HFF-Myc (cell line): ENCODE data around the gene ZCCHC3.
A peak's percentile ranks its signal among the peaks of the same experiment; 100 is the strongest.
"Not testable (repeated sequence)": the region's sequence is repeated elsewhere in the genome, so short reads cannot be mapped to it uniquely, and the experiment has no call there.

Experiments used
- DNase-seq: peaks from one replicate; pipeline ENCODE4 v3.0.0-alpha.2; 2011; ENCODE audit warnings: low read depth; ENCODE audit errors: extremely low read depth
- H3K4me3 ChIP-seq: replicated peaks from 2 replicates; pipeline ENCODE4 v1.5.1; 2011; ENCODE audit warnings: low read depth, mild to moderate bottlenecking, control low read depth, low read length
- TF ChIP-seq, protein P1 (sequence below): IDR thresholded peaks from 2 replicates; pipeline ENCODE4 v1.5.1; 2012; ENCODE audit warnings: mild to moderate bottlenecking, low read depth, low read length, control low read depth; ENCODE audit errors: missing control alignments

Gene ZCCHC3

DNA sequence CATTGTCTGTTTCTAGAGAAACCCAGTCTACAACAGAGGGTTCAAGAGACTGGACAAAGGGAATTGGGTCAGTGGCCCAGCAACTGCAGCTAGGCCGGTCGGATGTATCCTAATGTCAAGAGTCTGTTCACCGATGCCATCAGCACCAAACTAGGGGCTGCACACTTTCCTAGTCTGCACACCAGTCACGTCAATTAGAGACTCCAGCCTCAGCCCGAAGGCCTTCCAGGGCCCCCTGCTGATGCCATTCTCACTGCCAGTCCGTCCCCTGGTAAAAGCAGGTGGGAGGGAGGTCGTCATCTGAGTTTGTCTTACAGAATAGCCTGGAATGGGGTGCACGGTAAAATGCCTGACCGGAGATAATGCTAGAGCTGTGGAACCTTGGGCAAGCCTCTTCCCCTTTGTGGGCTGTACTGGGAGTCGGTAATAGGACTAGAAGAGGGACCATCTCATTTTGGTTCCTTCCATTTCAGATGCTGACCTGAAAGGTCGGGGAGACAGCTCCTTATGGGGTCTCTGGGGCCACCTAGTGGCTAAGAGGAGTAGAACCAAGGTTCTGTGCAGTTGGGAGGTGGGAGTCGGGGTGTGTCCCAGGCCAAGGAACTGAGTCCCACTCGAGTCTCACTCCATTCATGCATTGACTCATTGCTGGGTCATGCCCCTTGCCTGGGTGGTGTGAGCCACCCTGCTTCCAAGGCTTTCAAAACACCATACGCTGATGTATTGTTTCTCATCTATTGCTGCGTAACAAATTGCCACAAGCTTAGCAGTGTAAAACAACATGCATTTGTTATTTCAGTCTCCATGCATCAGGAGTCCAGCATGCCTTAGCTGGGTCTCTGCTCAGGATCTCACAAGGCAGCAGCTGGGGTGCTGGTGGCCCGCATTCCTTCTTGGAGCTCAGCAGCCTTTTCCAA lies 33.1 kb downstream of the ZCCHC3 start:
- TF ChIP-seq, protein P1, sequence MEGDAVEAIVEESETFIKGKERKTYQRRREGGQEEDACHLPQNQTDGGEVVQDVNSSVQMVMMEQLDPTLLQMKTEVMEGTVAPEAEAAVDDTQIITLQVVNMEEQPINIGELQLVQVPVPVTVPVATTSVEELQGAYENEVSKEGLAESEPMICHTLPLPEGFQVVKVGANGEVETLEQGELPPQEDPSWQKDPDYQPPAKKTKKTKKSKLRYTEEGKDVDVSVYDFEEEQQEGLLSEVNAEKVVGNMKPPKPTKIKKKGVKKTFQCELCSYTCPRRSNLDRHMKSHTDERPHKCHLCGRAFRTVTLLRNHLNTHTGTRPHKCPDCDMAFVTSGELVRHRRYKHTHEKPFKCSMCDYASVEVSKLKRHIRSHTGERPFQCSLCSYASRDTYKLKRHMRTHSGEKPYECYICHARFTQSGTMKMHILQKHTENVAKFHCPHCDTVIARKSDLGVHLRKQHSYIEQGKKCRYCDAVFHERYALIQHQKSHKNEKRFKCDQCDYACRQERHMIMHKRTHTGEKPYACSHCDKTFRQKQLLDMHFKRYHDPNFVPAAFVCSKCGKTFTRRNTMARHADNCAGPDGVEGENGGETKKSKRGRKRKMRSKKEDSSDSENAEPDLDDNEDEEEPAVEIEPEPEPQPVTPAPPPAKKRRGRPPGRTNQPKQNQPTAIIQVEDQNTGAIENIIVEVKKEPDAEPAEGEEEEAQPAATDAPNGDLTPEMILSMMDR = peak; percentile 94
- DNase-seq = no peak
- H3K4me3 ChIP-seq = no peak overlapping the region

DNA sequence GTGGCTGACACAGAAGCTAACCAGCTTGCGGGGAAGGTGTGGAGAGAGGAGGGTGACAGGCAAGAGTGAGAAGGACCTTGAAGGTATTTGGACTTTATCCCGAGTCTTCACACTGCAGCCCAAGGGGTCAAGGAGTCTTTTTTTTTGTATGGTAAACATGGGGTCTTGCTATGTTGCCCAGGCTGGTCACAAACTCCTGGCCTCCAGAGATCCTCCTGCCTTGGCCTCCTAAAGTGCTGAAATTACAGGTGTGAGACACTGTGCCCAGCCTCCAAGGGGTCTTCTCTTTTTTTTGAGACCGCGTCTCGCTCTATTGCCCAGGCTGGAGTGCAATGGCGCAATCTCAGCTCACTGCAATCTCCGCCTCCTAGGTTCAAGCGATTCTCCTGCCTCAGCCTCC lies 37.2 kb downstream of the ZCCHC3 start:
- no peak overlapping the region for H3K4me3 ChIP-seq
- DNase-seq = no peak

DNA sequence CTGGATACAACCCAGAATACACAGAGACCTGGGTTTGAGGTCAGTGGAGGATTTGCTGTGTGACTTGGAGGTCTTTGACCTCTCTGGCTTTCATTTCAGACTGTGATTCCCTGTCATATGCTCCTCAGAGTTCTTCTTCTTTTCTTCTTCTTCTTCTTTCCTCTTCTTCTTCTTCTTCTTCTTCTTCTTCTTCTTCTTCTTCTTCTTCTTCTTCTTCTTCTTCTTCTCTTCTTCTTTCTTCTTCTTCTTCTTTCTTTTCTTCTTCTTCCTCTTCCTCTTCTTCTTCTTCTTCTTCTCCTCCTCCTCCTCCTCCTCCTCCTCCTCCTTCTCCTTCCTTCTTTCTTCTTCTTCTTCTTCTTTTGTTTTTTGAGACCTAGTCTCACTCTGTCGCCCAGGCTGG lies 38.7 kb downstream of the ZCCHC3 start:
- not testable (repeated sequence) for DNase-seq, H3K4me3 ChIP-seq

More for the DNA sequence above, 37.2 kb downstream of the ZCCHC3 start:
- TF ChIP-seq, protein P1 = no peak

DNA sequence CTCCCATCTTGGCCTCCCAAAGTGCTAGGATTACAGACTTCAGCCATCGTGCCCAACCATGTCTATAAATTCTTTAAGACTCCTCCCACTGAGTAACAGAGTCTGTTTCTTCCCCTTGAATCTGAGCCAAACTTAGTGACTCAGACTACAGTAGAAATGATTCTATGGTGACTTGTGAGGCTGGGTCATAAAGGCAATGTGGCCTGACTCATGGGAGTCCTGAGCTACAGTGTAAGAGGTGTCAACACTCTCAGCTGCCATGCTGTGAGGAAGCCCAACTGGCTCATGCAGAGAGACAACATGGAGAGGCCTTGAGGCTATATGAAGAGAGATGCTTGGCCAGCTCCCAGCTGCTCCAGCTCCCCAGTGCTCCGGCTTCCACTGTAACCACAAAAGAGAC lies 44.3 kb downstream of the ZCCHC3 start:
- DNase-seq = peak; percentile 87
- TF ChIP-seq, protein P1 = no peak

DNA sequence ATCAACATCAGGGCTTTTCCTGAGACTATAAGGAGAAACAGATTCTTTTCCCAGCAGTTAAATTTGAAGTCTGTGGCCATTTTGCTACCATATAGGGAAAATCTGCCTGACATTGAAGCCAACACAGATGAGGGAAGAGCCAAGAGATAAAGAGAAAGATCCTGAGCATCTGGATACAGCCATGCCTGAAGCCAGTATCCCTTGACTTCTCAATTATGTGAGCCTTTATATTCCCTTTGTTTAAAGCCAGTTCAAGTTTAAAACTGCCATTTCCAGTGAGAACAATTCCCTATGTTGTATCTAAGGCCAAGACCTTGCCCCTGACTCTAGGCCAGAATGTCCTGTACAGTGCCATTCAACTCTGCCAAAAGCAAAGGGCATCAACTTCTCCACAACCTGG lies 45.7 kb downstream of the ZCCHC3 start:
- TF ChIP-seq, protein P1 = no peak
- no peak overlapping the region for H3K4me3 ChIP-seq
- no peak for DNase-seq

More for the DNA sequence above, 44.3 kb downstream of the ZCCHC3 start:
- H3K4me3 ChIP-seq = no peak overlapping the region

DNA sequence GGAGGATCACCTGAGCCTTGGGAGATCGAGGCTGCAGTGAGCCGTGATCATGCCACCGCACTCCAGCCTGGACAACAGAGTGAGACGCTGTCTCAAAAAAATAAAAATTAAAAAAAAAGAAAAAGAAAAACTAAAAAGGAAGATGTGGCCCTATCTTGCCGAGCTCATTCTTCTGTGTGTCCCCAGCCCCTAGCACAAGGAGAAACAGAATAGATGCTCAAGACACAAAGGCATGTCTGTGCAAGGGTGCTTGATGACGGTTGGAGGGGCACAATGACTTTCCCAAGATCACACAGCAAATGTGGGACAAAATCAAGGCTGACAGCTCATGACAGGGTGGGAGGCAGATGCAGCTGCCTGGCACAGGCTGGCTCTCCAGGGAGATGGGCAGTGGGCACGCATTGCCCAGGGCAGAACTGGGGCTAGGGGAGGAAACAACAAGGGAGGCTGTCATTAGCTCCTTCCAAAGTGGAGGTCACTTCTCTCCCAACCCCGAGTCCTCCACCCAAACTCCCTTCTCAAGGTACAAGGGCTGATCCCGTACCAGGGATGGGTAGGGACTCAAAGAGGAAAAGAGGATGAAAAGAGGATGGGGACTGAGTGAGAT lies 48.8 kb downstream of the ZCCHC3 start:
- DNase-seq = no peak
- peak overlapping the region; percentile 75 for H3K4me3 ChIP-seq
- TF ChIP-seq, protein P1 = no peak

DNA sequence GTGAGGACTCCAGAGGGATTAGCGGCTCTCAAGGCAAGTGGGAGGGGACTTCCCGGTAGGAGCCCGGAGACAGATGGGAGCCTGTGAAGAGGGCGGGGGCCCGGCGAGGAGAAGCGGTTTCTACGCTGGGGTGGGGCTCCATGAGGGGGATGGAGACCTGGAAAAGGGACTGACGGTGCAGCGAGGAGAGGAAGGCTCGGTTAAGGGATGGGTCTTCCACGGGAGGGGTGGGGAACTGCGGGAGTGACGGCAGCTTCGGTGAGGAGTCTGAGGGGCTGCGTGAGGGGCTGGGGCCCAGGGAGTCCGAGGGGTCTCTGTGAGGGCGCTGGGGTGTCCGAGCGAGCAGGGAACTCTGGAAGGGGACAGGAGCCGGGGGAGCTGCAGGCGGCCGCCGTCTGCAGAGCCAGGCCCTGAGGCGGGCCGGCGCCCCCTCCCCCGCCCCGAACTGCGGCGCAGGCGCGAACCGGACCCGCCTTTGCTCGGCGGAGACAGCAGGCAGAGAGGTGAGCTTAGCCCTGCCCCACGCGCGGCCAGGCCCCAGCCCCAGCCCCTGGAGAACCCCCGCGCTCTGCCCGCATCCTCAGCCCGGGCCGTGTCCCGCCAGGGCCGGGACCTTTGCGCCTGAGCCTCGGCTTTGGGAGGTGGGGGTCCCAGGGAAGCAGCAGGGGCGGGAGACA lies 49.4 kb downstream of the ZCCHC3 start, which contains the start of gene NRSN2:
NRSN2 (plus strand) TSS at position 472 of the 677 bp plus-strand sequence. CDS start 2,533 bp downstream, outside the sequence.
- DNase-seq = no peak
- H3K4me3 ChIP-seq = peak within 1 kb of the TSS; percentile 75
- TF ChIP-seq, protein P1 = no peak
